Stimulated activated CD8-positive, alpha-beta memory T cell treated with anti-CD3 and anti-CD28 coated beads, Interleukin-7, amount 100 ng/mL, for 48 hours (primary cell): ENCODE data around the gene PCDH15.

Experiments
- DNase-seq, 2 donors: peaks; one replicate each; pipeline ENCODE4 v3.0.0-alpha.2; 2020; ENCODE audit warnings: low read depth in 1 of 2; ENCODE audit errors: extremely low read depth in 1 of 2

PCDH15 gene

DNA sequence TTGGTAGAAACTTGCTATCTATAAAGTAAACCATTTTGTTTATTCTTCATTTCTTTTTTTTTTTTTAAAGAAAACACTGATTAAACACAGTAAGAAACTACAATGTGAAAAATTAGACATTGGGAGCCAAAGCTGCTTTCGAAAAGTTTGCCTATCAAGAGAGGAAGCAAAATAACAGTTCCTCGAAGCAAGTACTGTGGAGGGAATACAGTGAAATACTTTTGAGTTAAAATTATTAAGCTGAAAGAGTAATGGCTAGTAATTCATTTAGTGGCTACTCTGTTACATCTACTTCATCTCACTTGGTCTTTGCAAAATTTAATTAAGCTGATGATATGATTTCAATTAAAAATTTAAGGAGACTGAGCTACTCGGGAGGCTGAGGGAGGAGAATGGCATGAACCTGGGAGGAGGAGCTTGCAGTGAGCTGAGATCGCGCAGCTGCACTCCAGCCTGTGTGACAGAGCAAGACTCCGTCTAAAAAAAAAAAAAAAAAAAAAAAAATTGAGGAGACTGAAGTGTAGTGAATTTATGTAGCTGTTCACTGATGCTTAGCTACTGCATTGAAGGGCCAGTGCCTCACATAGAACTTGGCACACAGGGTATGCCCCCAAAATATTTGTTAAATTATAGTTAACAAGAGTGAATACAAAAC, 1046.3 kb downstream of the PCDH15 start:
- no peak for DNase-seq
